GM19468 (cell line): ENCODE measurements around the gene TRAPPC12.
"Not testable (repeated sequence)": the region's sequence is repeated elsewhere in the genome, so short reads cannot be mapped to it uniquely, and the experiment has no call there.

Source experiments
- ATAC-seq: cut with Tn5 transposase; IDR thresholded peaks from one replicate; pipeline ENCODE4 v1.9.1; 2021; ENCODE audit warnings: mild to moderate bottlenecking, moderate library complexity, moderate number of reproducible peaks; ENCODE audit not compliant: unreplicated experiment; ENCODE audit errors: extremely low read depth

The TRAPPC12 gene

DNA sequence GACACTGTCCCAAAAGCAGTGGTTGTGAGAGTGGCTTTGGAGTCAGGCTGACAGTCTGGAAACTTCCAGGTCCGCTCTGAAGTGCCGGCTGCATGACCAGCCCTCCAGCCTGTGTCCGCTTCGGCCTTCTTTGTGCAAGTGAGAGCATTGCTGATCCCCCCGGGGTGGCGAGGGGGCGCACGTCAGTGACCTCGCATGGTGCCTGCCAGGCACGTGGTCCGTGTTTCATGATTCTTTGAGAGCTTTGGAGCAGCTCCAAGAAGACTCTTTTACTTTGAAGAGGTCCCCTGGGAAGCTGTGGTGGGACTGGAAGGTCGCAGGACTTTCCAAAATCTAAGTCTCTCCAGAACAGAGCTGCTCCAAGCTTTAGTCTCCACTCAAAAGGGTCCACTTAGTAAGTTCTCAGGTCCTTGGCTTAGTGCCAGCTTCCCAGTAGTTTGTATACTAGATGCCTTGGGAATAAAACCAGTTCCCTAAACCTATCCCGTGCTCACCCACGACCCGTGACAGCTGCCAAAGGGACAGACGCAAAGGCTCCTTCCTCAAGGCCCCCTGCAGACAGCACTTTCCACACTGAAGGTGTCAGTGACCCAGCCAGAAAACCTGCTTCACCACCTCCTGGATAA is 71.0 kb downstream of the TRAPPC12 start:
- no peak for ATAC-seq

DNA sequence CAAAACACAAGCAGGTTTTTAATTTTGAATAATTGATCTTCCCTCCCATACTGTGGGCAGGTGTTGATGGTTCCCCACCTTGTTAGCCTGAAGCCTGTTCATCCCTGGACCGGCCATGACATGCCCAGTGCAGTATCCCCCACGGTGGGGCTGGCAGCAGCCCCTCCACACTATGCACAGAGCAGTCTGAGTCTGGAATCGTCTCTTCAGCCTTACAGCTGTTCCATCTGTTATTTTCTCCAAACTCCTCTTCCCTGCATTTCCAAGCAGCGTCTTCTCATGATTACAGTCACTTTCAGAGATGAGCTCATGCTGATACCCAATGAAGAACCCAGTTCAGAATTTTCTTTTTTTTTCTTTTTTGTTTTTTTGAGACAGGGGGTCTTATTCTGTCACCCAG is 71.7 kb downstream of the TRAPPC12 start:
- ATAC-seq = no peak

DNA sequence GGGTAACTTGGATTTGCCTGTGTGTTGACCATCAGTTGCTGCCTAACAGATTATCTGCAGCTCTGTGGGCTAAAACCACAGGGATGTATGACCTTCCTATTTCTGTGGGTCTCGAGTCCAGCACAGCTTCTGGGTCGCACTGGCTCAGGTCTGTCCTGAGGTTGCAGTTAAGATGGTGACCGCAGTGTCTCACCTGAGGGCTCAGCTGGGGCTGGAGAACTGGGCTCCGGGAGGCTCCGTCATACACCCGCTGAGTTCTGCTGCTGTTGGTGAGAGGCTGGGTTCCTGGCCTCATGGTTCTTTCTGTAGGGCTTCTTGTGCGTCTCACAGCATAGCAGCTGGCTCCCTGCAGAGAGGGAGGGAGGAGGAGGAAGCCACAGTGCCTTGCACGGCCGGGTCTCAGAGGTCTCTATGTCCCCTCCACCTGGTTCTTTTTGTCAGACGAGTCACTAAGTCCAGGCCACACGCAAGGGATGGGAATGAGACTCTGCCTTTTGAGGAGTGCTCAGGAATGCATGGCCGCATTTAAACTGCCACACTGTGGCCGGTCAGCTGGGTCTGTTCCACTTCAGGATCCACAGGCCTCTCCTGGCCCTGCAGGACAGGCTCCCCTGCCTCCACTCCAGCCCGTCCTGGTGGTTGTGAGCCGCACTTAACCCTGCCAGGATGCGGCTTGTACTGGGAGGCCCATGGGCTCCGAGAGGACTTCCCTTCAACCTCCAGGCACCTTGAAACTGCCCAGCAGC is 72.6 kb downstream of the TRAPPC12 start:
- ATAC-seq = no peak

DNA sequence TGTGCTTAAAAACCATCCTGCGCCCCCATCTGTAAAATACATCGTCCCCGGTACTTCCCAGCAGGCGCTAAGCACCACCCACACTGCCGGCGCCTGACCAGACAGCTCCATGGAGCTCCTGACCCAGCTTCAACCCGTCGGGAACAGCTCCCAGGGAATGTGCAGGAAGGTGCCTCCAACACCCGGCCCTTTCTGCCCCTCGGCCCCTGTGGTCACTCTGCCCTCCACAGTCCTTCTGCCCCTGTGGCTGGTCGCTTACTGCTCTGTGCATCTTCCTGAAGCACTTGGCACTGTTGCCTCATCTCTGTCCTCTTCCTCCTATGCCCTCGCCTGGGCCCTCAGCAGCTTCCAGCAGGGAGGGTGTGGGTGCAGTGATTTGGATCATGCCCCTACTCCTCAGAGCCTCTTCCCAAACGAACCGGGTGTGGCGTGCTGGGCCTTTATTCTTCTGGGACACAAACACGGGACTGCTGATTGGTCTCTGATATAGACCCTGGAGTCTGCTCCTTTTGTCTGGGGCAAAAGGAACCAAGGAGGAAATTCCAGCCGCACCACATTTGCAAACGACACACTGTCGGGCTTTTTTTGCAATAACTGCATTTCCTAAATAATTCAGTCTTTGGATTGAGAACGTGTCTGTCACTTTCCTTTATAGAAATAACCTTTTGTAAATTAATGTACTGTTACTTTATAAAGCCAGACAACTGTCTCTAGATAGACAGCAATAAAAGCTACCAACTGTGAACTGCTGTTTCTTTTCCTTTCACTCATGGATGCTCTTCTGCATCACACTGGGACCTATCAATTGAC is 73.9 kb downstream of the TRAPPC12 start:
- ATAC-seq = no peak

DNA sequence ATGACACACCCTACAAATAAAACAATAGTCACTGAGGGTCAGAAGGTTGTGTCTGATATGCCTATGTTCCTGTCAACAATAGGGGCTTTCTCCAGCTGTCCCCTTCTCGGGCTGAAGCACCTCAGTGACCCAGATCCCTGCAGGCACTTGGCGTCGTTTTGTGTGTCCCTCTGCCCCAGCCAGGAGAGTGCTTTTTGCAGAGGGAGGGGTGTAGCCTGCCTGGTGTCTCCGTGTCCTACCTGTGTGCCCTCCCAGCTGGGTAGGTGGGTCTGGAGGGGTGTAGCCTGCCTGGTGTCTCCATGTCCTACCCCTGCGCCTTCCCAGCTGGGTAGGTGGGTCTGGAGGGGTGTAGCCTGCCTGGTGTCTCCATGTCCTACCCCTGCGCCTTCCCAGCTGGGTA is 74.5 kb downstream of the TRAPPC12 start:
- not testable (repeated sequence) for ATAC-seq

DNA sequence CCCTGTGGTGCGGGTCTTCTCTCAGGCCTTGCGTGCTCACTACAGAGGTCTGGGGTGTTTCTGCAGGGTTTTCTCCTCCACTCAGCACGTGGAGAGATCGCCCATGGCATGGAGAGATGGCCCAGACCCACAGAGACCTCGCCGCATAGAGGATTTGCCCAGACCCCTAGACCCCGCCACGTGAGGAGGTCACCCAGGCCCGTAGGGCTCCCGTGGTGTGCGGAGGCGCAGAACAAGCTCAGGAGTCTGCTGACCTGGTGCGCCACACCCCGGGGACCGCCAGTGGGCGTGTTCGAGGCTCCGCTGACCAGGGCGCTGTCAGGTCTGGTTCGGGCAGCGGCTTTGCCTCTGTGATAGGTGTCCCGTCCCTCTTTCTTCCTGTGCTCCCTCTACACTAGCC is 75.3 kb downstream of the TRAPPC12 start:
- no peak for ATAC-seq

DNA sequence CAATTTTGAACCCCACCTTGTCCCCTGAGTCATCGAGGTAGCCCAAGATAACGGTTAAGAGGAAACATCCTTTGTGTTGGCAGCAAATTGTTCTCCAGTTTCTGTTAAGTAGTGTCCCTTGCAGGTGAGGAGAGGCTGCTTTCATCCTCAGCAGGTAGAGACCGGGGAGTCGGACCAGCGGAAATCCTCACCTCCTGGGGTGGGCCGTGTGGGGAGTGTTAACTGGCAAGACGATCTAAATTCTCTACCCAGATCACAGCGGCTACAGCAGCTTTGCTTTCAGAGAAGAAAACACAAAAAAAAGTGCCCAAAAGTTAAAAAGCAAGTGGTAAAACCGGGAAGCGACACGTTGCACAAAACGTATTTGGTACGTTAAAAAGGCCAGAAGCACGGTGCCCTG is 76.6 kb downstream of the TRAPPC12 start:
- no peak for ATAC-seq

DNA sequence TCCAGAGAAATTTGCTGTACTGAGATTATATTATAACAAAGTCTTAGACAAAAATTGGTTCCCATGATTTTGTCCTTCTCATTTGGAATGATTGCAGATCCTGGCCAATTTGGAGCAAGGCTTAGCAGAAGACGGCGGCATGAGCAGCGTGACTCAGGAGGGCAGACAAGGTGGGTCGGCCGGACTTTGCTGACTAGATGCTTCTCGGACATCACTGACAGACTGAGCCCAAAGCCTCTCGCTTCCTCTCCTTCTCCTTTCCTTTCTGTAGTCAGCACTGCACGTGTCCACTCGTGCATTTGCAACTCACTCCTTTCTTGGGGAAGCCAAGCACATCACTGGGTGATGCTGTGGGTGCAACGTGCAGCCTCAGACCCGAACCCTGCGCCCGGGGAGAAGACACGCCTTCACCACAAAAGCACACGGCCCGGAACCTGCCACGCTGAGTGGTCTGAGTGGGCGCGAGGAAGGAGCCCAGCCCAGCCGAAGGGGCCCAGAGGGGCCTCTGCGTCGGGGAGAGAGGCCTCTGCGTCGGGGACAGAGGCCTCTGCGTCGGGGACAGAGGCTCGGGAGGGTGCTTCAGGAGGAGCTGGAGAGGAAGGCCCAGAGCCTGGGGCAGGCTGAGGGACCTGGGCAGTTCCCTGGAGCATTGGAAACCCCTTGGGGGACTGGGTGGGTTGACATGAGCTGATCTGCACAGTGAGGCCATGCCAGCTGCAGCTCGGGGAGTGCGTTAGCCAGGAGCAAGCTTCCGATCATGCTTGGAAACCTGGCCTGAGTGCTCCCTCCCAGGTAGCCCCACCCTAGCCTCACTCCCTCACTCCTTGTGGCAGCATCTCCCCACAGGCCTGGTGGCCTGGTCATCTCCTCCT is 78.3 kb downstream of the TRAPPC12 start:
- no peak for ATAC-seq

DNA sequence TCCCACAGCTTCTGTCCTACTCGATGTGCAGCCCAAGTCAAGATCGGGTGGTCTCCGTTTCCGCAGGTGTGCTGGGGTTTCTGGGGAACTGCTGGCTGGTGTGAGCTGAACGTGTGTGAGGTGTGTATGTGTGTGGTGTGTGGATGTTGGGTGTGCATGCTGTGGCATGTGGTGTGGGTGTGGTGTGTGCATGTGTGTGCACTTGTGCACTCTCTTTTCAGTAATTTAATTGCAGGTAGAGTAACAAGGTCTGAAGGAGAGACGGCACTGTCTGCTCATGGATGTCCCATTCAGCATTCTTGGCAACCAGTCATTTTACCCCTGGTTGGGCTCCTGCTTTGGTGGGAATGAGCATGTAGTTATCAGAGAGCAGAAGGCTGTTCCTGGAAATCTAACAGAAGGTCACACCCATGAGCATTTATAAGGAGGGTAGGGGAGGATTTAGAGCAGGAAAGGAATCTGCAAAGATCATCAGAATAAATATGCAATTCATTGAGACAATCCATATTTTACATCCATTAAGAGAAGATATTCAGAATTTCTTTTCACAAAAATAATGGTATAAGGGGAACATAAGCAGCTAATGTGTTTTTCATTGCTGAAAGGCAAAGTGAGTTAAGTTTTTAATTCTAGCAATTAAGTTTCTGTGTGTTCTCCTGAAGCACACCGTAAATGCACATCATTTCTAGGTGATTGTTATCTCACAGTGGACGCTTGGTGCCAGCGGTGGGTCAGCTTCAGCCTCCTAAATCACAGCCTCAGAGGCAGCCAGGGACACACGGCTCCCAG is 79.1 kb downstream of the TRAPPC12 start:
- no peak for ATAC-seq

DNA sequence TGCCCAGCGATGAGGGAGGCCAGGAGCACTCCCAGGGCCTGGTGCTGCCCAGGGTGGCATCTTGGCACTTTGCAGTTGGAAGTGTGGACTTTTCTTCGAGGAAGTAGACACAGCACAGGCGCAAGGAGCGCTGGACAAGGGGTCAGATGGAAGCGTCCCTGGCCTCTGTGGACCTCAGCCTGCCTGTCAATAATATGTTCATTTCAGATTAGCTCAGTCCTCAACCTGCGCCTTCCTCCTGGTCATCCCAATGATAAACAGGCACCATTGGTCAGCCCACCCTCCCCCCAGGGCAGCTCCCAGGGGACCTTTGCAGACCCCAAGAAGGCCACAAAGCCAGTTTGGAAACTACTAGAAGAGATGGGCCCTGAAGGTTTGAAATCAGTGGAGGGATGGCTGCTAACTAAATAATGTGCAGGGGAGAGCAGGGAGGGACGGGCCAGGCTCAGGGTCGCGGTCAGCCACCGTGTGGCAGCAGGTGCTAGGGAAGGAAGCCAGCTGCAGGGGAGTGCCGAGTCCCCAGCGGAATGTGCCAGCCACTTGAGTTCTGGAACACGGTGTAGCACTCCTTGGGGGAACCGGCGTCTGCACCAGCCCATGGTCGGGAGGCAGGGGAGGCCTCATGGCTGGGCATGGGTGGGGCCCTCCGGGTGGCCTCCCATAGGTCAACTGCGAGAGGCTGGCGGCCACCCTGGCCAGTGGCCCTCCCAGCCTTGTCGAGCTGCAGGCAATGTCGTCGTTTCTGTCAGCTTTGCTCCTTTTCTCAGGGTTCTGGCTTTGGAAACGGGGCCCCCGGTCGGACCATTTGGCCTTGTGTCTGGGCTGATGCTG is 79.9 kb downstream of the TRAPPC12 start:
- no peak for ATAC-seq

DNA sequence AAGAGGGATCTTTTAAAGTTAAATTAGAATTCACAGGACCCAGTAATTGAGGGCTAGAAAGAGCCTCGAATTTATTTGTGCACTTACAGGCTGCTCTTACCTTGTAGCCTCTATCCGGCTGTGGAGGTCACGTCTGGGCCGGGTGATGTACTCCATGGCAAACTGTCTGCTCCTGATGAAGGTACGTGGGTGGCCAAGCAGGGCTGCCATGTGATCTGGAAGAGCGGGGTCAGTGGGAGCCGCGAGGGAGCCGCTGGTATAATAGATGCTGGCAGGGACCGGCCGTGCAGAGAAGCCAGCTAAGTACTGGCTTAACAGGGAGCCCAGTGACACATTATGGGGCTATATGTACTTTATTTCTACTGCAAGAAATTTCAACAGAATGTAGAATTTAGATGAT is 80.7 kb downstream of the TRAPPC12 start:
- no peak for ATAC-seq

DNA sequence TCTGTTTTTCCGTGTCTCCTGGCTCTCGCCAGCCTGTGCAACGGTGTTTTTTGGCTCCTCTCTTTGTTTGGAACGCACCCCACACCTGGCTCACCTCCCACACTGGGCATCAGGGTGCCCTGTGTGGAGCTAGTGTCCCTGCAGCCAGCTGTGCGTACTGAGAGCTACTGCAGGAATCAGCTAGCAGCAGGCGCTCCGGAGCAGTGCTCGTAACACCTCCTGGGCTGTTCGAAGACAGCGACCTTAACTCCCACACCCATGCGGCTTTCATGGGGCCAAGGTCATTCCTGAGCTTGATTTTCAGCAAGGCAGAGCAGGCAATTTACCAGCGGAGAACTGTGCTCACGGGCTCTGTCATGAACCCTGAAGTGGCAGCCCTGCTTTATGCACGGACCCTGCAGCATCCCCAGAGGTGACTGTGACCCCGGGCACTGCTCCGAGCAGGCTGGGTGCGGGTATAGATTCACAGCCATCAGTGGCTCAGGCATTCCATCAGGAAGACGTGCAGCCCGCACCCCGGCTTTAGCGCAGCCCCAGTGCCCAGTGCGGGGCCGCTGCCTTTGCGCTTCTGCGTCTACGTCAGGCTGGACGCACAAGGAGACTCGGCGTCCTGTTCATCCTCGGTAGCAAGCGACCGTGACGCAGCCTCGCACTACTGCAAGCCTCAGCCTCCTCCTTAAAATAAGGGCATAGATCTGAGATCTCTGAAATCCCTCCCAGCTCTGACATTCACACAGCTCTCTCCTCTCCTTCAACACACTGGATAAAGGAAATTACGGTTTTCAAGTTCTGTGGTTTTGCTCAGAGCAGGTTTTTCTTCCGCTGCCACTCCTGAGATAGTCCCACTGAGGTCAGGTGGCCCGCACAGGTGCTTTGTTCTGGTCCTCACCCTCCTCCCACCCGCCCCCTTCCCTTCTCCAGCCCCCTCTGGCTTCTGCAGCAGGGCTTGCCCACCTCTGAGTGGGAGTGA is 81.6 kb downstream of the TRAPPC12 start:
- ATAC-seq = no peak

DNA sequence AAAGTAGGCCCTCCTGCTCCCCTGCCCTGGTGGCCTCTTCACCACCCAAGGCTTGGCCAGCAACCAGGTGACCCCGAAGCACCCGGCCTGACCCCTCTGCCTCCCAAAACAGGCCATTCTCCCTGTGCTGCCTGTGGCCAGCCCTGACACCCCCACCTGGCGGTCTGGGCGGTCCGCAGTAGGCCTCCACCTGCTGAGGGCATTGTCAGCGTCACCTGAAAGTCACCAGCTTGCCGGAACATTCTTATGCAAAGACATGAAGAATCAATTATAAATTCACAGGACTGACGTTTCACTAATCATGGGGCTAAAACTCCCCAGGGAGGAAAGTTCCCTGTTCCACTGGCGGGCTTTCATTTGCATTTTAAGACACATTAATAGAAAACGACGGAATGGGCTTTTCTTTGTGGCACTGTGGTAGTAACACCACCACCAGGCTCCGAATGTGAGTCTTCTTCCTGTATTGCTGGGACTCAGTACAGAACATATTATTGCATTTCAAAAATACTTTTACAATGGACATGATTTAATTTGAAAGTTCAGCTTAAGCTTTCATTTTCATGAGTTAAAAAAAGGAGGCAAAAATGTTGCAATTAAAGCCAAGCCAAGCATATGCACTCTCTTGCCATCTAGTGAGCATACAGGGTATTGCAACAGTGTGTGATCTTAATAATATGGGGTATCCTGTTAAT is 82.5 kb downstream of the TRAPPC12 start:
- ATAC-seq = peak; percentile 52

DNA sequence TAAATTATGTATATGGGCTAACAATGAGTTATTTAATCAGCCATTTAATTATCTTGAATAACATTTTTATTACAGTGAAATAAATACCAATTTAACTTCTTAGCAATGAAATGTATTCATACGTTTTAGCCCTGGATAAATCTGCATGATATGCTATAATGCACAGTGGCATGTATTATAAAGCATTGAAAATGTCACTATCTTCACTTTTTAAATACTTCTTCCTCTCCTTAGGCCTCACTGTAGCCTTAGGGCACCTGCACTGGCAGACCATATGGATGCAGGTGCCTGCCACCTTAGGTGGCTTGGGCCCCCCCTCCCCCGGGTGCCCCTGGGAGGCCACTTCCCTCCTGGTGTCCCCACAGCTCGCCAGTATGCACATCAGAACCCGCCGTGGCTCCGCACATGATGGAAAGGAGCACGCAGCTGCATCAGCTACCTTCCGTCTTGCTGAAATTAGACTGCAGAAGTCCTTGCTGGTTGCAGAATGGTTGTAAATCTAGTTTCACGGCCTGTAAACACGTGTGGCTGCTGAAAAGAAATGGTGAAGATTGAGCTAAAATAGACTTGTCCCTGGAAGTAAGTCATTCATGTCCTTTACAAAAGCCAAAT is 83.1 kb downstream of the TRAPPC12 start:
- ATAC-seq = no peak

DNA sequence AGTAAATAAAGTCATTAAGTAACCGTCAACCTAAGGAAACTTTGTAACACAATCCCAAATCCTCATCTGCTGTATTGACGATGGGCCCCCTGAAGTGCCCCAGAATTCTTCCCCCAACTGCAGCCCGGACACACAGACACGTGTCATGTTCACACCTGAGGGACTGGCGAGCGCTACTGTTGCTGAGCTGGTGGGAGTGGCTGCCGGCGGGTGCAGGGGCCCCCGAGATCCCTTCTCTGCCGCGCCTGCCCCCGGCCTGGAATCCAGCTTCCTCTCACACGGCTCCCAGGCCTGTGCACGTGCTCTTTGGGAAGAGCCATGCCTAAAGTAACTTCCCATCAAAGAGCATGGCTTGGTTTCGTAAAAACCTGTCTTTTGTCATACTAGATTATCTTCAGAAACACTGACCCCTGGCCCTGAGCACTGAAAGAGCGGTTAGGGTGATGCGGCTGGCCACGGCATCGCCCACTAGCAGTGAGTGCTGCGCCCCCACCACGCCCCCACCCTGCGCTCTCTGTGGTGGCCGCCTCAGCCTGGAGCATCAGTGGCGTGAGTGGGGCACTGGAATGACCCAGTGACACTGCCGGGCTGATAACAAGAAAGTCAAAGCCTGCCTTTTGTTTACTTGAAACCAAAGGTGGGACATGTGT is 83.8 kb downstream of the TRAPPC12 start:
- no peak for ATAC-seq

DNA sequence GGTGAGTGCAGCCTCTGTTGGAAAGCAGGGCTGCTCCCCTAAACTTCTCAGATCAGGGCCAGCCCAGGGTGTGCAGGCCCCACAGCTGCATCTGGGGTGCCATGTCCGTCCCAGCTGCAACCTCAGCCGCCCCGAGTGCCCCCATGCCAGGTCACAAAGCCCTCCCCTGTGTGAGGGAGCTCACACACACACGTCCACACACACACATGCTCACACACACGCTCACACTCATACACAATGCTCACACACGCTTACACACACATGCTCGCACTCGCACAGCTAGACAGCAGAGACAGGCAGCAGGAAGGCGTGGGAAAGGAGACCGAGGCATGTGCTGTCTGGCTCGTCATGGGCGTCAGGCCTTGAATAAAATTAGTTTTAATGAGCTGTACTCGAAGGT is 84.5 kb downstream of the TRAPPC12 start:
- ATAC-seq = no peak
